Activated CD8-positive, alpha-beta memory T cell treated with anti-CD3 and anti-CD28 coated beads, Interleukin-2, amount 50 U/mL, for 24 hours (primary cell): Measurements from ENCODE around the gene MOGAT3.

Experiments used
- DNase-seq: peaks from one replicate; pipeline ENCODE4 v3.0.0-alpha.2; 2020; ENCODE audit errors: extremely low read depth

Gene MOGAT3

DNA sequence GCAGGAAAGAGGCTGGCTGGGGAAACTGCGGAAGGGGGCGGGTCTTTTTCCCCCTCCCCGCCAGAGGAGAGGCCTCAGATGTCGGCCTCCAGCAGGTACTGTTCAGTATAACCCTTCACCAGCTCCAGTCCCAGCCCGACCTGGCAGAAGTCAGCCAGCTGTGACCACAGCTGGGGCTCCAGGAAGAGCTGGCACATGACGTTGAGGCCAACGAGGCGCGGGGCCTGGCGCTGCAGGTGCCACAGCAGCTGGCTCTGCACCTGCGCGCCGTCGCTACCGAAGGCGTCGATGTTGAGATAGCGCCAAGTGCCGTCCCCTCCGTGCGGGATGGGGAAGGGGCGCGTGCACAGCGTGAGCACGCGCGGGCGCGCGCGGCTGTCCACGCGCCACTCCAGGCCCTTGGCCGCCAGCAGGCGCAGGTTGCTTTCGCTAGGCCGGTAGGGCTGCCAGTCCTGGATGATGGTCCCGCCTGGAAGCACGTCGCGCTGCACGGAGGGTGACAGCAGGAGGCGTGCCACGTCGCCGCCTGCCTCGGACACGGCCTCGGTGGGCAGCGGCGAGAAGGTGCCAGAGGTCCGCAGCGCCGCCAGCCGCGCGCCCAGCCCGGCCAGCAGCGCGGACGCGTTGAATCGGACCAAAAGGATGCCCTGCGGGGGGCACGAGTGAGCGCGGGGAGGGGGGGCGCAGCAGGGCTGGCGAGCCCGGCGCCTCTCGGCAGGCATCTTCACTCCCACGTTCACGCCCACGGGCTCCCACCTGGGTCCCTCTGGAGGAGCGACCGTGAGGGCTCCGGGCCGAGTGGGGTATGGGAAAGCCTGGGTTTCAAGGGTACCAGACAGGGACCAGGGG is 28.6 kb downstream of the MOGAT3 start:
- DNase-seq, result no peak

DNA sequence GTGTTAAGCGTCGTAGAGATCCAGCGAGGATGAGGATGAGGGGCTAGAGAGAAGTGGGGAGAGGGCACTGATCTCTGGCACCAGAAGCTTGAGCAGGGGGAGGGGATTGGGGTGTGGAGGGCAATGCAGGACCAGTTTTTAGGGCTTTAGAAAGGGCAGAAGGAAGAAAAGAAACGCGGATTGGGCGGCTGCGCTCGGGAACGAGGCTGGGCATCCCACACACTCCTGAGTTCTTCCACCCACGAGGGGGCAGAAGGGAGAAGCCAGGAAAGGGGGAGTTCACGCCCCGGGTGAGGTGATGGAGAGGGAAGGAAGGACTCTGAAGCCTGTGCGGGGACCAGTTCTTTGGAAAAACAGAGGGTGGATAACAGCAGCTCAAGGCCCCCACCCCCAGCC is 29.4 kb downstream of the MOGAT3 start:
- no peak for DNase-seq

DNA sequence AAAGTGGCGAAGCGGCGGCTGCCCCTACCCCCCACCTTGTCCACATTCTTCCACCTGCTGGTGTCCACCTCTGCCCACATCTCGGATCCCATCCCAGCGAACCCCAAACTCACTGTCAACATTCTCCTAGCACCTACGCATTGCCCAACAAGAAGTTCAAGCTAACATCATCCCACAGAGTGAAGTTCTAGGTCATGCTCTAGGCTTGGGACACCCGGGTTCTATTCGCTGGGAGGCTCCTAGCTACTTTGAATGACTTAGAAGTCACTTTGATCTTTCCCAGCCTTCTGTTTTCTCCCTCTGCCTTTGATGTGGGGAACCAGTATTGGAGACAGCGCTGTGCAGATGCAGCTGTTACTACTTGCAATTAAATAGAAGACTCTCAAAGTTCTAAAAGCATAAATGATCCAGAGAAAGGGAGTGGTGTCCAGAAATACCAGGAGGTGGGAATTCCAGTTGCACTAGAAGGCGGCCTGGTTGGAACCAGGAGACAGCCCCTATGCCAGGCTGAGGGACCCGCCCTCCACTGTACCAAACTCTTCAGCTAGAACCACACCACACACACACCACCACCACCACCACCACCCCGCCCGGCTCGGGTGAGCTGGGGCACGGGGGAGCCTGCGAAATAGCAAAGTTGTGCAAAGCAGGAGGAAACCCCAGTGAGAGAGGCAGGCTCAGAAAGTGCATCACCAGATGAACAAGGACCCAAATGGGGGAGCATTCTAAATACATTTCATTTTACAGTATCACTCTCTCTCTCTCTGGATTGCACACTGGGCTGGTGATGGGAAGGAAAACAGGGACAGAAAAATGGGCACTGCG is 30.0 kb downstream of the MOGAT3 start:
- no peak for DNase-seq

DNA sequence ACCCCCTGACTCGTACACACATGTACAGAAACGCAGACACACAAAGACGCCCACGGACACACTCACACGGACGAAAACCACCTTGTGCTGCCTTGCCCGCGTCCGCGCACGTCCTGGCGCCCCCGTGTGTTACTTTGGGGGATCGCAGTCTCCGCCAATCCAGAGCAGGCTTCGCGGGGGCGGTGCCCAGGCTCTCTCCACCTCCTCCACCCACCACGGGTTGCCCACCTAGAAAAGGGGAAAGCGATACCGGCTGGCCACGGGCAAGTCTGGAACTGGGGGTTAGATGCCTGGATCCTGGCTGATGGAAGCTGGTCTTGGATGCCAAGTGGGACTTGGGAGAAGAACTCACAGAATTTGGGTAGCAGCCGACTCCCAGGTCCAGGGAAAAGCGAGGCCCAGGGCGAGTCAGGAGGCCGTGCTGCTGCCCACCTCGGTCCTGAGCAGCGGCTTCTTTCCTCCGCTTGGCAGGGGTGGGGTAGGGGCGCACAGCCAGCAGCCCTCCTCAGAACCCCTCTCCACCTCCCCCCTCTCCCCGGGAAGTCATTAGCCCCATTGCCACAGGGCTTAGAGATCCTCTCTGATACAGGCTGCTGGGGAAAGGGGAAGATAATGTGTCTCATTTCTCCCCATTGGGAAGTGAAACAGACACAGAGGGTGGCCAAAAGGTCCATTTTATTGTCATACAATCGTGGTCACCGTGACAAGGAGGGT is 30.8 kb downstream of the MOGAT3 start:
- peak; percentile 49 for DNase-seq

DNA sequence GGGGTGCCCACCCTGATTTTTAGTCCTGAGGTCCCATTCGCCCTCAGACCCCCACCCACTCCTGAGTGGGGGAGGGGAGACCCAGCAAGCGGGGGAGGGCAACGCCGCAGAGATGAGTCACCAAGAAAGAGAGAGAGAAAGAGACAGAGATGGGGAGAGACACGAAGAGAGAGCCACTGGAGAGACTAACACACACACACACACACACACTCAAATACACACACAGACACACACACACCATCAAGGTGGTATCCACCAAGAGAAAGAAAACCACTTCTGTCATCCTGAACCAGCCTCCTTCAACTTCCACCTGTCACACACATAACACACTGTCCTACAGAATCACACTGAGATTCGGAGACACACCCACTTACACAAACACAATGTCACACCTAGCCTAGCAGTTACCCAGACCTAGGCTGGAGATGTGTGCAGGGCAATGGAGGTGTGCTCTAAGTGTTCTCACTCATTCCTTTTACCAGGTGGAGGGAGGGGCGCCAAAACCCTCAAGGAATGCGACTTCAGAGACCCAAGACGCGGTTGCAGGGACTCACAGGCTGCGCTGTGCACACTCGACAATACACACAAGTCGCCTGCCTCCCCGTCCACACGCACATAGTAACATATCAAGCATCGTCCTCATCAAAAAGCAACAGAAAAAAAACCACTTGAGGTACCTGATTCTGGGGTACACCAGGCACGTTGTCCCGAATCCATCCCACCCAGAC is 31.6 kb downstream of the MOGAT3 start:
- DNase-seq, result no peak

DNA sequence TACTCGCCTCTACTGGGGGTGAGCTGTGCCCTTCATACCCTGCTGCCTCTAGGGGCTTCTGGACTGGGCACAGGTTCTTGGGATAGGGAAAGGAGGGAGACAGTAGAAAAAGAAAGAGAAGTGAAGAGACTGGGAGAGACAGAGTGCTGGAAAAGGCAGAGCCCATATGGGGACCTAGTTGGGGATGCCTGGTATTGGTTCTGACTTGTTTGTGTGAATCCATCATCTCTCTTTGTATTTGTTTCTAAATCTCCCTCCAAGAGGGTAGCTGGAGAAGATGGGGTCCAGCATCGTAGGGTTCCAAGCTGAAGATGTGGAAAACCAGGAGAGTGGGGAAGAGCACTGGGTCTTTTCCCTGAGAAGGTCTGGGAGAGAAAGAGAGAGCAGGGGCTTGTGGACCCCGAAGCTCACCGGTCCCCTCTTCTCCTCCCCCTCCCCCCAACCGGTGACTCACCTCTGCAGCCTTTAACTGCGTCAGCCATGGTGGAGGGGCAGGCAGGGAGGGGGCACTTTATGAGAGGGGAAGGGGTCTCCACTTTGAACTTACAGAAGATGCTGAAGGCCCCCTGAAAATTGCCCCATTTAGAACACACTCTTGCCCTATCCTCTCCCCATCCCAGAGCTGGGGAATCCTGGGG is 32.3 kb downstream of the MOGAT3 start:
- DNase-seq, result no peak

DNA sequence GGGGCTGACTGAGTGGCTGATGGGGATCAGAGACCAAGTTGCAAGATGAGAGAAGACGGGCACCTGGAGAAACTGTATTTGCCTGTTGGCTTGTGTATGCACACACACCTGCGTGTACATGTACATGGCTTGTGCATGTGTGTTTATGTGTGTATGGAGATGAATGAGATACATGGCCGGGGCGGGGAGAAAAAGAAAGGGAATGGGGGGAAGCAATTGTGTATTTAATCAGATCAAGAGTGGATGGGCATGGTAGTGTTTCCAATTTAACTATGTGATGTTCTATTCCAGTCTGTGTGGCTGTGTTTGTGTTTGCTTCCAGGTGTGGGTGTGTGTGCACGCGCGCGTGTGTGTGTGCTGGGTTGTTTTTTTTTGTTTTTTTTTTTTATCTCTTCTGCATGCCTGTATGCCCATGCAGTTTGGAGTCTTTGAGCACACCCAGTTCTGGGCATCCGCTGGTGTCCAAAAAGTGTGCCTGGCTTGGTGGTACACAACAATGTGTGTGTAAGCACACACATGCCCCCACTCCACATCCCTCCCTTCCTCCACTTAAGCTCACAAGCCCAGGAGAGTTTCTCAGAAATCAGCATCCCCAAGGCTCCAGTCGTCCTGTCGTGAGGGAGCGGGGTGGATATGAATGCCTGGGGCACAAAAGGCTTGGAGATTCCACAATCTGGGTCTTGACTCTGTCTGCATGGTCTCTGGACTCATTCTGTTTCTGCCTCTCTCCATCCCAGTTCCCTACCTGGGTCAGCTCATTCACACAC is 33.0 kb downstream of the MOGAT3 start:
- no peak for DNase-seq

DNA sequence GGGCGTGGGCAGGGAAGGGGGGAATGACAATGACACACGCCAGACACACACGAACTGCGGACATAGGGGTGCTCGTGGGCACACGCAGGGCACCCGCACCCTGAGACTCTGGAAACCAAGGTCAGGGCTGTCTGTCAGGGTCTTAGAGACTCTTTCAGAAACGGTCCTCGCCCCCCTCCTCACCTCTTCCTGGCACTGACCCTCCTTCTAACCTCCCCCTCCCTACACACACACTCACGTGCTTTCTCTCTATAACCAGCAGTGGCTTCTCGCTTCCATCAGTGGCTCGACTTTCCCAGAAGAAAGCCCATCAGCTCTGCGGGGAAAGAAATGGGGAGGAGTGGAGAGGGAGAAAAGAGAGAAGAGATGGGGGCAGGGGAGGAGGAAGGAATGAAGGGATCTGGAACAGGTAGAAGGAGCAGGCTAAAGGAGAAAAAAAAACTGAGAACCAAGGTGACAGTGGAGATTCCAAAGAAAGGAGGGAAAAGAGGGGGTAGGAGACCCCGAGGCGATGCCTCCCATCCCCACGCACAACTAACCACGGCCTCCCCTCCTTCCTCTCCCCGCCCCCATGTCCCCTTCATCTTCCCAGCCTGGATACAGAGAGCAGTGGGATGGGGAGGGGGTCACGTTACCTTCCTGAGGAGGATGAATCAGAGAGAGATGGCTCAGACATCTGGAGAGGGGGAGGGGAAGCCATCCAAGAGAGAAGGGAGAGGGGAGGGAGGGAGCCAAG is 33.8 kb downstream of the MOGAT3 start:
- no peak for DNase-seq

DNA sequence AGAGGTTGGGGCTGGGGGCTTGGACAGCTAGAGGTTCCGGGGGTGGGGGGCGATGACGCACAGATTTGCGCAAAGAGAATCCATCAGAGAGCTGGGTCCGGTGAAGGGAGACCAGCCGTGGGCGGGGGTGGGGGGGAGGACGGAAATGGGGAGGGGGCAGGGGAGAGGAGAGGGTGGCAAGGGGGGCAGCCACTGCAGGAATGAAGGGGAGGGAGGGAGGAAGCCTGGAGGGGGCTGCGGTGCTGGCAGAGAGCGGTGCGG is 34.3 kb downstream of the MOGAT3 start:
- DNase-seq, result no peak

DNA sequence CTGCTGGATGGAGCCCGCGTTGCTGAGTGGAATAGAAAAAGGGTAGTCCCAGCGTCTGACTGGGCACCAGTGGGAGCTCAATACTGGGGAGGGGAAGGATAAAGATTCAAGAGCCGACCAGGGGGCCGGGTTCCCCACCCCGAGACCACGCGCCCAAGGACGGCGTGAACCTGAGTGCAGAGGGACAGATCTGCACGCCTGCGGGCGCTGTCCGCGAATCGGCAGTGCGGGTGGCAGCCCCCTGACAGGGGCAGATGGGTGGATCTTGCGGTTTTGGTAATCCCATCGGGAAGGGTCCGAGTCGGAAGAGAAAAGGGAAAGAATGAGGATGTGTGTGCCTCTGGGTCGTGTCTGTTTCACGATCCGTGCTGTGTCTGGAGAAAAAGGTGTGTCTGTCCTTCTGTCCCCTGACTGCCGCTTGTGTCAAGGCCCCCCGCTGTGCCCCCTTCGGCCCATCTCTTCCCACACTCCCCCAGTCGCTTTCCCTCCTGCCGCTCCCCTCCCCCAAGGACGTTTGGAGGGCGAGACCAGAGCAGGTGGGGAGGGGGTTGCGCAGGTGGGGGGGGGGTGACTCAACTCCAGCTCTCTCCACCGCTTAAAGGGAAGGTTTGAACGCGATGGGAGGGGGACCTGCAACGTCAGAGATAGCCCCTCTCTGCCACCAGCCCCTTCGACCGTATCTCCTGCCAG is 34.7 kb downstream of the MOGAT3 start:
- DNase-seq, result no peak

DNA sequence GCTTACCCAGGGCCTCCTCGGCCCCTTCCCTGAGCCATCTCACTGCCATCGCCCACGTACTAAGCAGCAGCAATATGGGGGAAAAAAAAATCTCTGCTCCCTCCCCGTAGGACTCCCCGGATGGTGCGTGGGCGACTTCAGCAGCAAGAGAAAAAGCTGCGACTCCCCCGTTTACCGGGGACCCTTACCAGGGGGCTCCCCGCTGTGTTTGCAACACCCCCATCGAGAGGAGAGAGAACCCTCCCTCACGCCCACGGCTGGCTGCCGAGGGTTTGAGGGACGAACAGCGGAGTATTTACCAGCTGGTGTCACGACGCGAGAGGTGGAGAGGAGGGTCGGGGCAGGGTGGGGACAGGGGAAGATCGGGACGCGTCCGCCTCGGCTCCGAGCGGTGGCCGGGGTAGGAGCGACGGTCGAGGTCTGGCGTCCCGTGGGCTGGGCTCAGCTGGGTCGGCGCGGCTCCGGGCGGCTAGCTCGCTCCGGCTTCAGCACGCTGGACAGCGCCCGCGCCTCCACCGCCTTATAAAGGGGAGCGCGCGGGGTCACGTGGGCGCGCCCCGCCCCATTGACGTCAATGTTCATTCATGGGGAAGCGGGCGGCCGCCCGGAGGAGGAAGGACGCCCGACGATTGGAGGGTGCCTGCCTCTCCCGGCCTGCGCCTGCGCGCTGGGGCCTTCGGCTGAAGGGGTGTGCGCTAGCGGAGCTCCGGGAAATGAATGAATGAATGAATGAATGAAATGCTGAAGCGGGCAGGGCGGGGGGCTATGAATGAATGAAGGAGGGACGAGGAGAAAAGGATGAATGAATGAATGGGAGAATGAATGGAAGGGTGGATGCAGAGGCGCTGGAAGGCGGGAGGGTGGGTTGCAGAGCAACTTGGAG is 35.5 kb downstream of the MOGAT3 start, which contains the start of gene VGF:
VGF (minus strand) TSS at position 495 of the 883 bp plus-strand sequence. CDS start 726 bp downstream, outside the sequence.
- peak; percentile 73 for DNase-seq

DNA sequence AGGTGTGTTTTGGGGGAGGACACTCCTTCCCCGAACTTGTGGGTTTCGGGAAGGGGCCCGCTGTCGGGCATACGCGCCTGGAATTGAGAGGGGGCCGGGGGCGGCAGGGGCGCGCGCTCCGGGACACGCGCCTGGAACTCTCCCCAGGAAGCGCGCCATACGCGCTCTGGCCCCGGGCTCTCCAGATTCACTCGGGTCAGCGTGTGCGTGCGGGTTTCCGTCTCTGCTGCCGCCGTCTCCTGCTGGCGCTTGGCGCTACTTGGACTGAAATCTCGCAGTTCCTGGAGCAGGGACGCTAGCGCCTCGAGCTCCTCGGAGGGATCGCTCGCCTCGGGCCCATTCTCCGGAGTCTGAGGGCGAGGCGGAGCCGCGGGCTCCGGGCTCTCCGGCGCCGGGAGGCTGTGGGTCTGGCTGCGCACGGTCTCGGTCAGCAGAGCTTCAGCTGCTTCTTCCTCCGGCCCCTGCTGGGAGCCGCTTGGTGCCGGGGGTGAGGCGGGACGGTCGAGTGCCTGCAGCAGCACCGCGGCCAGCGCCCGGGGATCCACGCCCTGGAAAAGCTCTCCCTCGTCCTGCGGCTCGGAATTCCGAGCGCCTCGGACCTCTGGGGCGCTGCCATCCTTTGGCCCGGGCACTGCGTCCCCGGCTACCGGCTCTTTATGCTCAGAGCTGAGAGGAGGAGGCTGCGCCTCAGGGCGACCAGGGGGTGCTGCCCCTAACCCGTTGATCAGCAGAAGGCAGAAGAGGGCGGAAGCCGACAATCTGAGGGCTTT is 36.6 kb downstream of the MOGAT3 start:
- no peak for DNase-seq

DNA sequence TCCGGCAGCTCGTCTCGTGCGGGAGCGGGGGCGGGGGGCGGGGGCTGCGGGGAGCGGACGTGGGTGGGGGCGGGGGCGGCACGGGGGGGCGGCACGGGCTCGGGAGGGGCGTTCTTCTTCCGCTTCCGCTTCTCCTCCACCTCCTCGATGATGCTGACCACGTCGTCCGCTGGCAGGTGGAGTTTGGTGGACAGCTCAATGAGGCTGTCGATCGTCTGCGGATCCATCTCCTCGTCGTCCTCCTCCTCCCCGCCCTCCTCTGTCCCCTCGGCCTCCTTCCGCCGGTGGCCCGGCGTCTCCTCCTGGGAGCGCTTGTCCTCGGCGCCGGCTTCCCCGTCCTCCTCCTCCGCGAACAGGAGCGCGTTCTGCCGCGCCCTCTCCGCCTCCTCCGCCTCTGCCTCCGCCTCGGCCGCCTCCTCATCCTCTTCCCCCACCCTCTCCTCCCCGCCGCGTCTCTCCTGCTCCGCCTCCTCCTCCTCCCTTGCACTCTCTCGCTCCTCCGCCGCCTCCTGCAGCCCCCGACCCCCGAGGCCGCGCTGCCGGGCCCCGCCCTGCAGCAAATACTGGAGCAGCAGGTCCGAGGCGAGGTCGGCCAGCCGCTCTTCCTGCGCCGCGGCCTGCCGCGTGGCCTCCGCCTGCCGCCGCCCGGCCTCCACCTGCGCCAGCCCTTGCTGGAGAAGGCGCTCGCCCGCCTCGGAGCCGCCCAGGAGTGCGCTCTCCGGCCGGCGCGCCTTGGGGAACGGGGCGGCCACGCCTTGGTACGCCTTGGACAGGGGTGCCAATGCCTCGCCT is 37.4 kb downstream of the MOGAT3 start:
- no peak for DNase-seq

DNA sequence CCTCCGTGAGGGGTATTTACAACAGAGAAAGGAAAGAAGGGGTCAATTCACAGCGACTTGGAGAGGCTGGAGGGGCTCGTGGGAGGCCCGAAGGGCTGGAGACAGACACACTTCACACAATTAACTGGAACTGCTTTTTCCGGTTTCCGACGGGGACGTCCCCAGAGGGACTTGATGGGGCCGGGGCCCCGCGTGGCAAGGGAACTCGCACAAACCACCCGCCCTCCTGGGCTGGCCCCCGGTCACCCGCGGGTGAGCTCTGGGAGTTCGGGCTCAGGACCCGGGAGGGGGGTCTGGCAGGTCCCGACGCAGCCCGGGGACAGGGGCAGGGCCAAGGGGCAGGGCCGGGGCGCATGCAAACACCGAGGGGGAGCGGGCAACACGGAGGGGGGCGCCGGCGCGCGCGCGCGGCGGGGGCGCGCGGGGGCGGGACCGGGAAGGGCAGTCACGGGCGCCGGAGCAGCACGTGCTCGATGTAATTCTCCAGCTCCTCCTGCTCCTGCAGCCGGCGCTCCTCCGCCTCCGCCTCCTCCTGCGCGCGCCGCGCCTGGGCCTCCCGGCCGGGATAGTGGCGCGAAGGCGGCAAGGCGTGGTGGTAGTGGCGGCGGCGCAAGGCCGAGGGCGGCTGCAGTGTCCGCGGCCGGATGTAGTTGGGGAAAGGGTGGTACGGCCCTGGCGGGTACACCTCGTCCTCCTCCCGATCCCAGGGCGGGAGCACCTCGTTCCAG is 38.1 kb downstream of the MOGAT3 start:
- DNase-seq, result no peak

DNA sequence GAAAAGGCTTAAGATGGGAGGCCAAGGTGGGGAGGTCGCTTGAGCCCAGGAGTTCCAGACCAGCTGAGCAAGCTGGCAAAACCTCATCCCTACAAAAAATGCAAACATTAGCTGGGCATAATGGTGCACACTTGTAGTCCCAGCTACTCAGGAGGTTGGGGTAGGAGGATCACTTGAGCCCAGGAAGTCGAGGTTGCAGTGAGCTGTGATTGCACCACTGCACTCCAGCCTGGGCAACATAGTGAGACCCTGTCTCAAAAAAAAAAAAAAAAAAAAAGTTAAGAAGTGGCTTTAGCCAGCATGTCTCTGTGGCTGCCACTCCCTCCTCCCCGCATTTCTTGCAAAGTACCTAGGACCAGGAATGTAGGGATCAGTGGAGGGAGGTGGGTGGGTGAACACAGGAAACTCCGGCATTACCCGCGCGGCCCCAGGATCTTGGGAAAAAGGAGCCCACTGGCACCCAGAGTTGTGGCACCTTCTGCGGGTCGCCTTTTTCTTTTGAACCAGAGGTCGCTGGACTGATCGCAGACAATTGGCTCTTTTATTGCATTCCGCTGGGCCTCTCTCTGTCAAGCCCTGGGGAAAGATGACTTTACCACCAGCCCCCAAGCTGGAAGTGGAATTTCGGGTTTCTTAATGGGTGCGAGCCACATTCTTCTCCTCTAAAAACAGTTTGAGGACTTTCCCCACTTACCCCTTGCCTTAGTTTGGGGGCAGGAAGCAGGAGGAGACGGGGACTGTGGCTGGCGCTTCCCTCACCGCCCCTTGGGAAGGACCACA is 39.0 kb downstream of the MOGAT3 start:
- DNase-seq, result no peak
